Activated CD8-positive, alpha-beta T cell treated with anti-CD3 and anti-CD28 coated beads for 36 hours (primary cell): ENCODE data around the gene FAM186B. TPM values are rescaled to one million over a fixed set of nuclear protein-coding genes. Genes with fewer than 3 reads are reported as not detected.

ENCODE experiments used
- ATAC-seq: fragments of 200-7000 bp; cut with Tn5 transposase; one replicate; pipeline ENCODE4 v1.10.0; 2021; ENCODE audit warnings: mild to moderate bottlenecking, moderate library complexity
- CTCF ChIA-PET: fragments of 350-600 bp; sonication (Branson Sonifier 250); formaldehyde crosslinking; loops from one replicate; lab custom pipeline; 2021; ENCODE audit warnings: antibody characterized with exemption; lab: Charles Lee
- POLR2A ChIA-PET: fragments of 350-600 bp; sonication (Branson Sonifier 250); formaldehyde crosslinking; loops from one replicate; lab custom pipeline; 2021; ENCODE audit warnings: antibody characterized with exemption; lab: Charles Lee
- DNase-seq: peaks from one replicate; pipeline ENCODE4 v3.0.0-alpha.2; 2020
- H3K27ac Mint-ChIP-seq: one replicate; pipeline ENCODE4 v1.8.0; 2021; ENCODE audit warnings: mild to moderate bottlenecking, mixed read lengths
- H3K27me3 Mint-ChIP-seq: one replicate; pipeline ENCODE4 v1.8.0; 2021; ENCODE audit warnings: mixed read lengths
- H3K36me3 Mint-ChIP-seq: one replicate; pipeline ENCODE4 v1.8.0; 2021; ENCODE audit warnings: low read depth, mixed read lengths
- H3K4me1 Mint-ChIP-seq: one replicate; pipeline ENCODE4 v1.8.0; 2021; ENCODE audit warnings: low read depth, mixed read lengths
- H3K4me3 Mint-ChIP-seq: one replicate; pipeline ENCODE4 v1.8.0; 2021; ENCODE audit warnings: mild to moderate bottlenecking, moderate library complexity, mixed read lengths
- H3K9me3 Mint-ChIP-seq: one replicate; pipeline ENCODE4 v1.8.0; 2021; ENCODE audit warnings: mixed read lengths
- CTCF ChIP-seq: fragments of 200-600 bp; IDR thresholded peaks from one replicate; pipeline ENCODE4 v1.8.0; 2022; ENCODE audit warnings: antibody characterized with exemption, mild to moderate bottlenecking
- intact Hi-C: fragments of 100-400 bp; cut with micrococcal nuclease; formaldehyde crosslinking; loops from one replicate; pipeline ENCODE4 v1.10.0; 2022
- total RNA-seq, 2 experiments: library from RNA; stranded (reverse); gene quantifications; one replicate each; pipeline ENCODE4 v1.2.3, GENCODE V29; 2021

FAM186B gene
- total RNA-seq, 2 experiments from 2014 or later, result not detected

GRCh38 chr12:49547090-49547690, 58.2 kb downstream of the FAM186B start:
- ATAC-seq, result peak; percentile 43
- no peak overlapping the region for H3K4me3 Mint-ChIP-seq
- H3K36me3 Mint-ChIP-seq, result peaks cover 10% of the 10 kb centered on the region
- ChIA-PET CTCF (interaction anchor here (0.7 to 2.4 kb wide), 6 partner anchors 11 to 258 kb away, joined by 3 to 6 read pairs (median 3); partner anchors contain the start of gene MCRS1), POLR2A (interaction anchor here (0.8 to 2.3 kb wide), 2 partner anchors 13 to 17 kb away, joined by 3 to 6 read pairs; no protein-coding TSS in a partner anchor)
- no peaks in the 10 kb centered on the region for H3K27me3 Mint-ChIP-seq
- no peak overlapping the region for H3K27ac Mint-ChIP-seq
- intact Hi-C loops, result no loop called here
- no peak for TF ChIP-seq CTCF
- peaks cover 27% of the 10 kb centered on the region for H3K4me1 Mint-ChIP-seq
- DNase-seq, result peak; percentile 40
- no peaks in the 10 kb centered on the region for H3K9me3 Mint-ChIP-seq

- no peak for TF ChIP-seq CTCF
- CTCF ChIA-PET, result interaction anchor here (1.2 to 2.4 kb wide), 5 partner anchors 21 to 257 kb away, joined by 3 to 6 read pairs (median 5); partner anchors contain the start of gene MCRS1
These were observed 59.0 kb downstream of the FAM186B start for GRCh38 chr12:49546481-49546880.

GRCh38 chr12:49545815-49546214, 59.6 kb downstream of the FAM186B start:
- no peak for ATAC-seq
- Mint-ChIP-seq H3K9me3 (no peaks in the 10 kb centered on the region), H3K27me3 (no peaks in the 10 kb centered on the region), H3K4me1 (peaks cover 27% of the 10 kb centered on the region), H3K27ac (no peak overlapping the region), H3K4me3 (no peak overlapping the region), H3K36me3 (peaks cover 7% of the 10 kb centered on the region)
- TF ChIP-seq CTCF, result no peak
- CTCF ChIA-PET, result interaction anchor here (1.2 to 2.4 kb wide), 4 partner anchors 32 to 257 kb away, joined by 3 to 6 read pairs (median 5); no protein-coding TSS in a partner anchor
- no peak for DNase-seq
- POLR2A ChIA-PET, result interaction anchor here (0.7 to 2.3 kb wide), 2 partner anchors 14 to 31 kb away, joined by 3 to 6 read pairs; no protein-coding TSS in a partner anchor
- intact Hi-C loops, result no loop called here

More at GRCh38 chr12:49546481-49546880, 59.0 kb downstream of the FAM186B start:
- Mint-ChIP-seq H3K4me3 (no peak overlapping the region), H3K4me1 (peaks cover 27% of the 10 kb centered on the region), H3K9me3 (no peaks in the 10 kb centered on the region), H3K36me3 (peaks cover 10% of the 10 kb centered on the region), H3K27me3 (no peaks in the 10 kb centered on the region), H3K27ac (no peak overlapping the region)
- intact Hi-C loops, result no loop called here
- DNase-seq (no peak), ATAC-seq (no peak)
- POLR2A ChIA-PET, result interaction anchor here (0.7 to 2.3 kb wide), 3 partner anchors 13 to 32 kb away, joined by 3 to 6 read pairs (median 3); no protein-coding TSS in a partner anchor

GRCh38 chr12:49543914-49544815, 61.3 kb downstream of the FAM186B start:
- intact Hi-C loops, result no loop called here
- TF ChIP-seq CTCF, result no peak
- Mint-ChIP-seq H3K27ac (no peak overlapping the region), H3K9me3 (no peaks in the 10 kb centered on the region), H3K36me3 (no peaks in the 10 kb centered on the region), H3K4me1 (peaks cover 33% of the 10 kb centered on the region), H3K27me3 (peaks cover 6% of the 10 kb centered on the region), H3K4me3 (no peak overlapping the region)
- no peak for DNase-seq
- ChIA-PET CTCF (interaction anchor here (1.2 kb wide), 2 partner anchors 10 to 185 kb away, joined by 3 read pairs; no protein-coding TSS in a partner anchor), POLR2A (interaction anchor here (1.0 kb wide), 1 partner anchor 17 kb away, joined by 4 read pairs; no protein-coding TSS in a partner anchor)
- ATAC-seq, result no peak
